Lung (tissue), 12 donors: ENCODE measurements around the gene LTV1. TPM values are rescaled to one million over a fixed set of nuclear protein-coding genes. Genes with fewer than 3 reads are reported as not detected.
A peak's percentile ranks its signal among the peaks of the same experiment; 100 is the strongest.

ENCODE experiments used
- ATAC-seq: fragments of 200-7000 bp; cut with Tn5 transposase; one replicate; pipeline ENCODE4 v1.9.1; 2020; ENCODE audit warnings: moderate number of reproducible peaks; ENCODE audit not compliant: insufficient read depth, low FRiP score
- DNase-seq, 3 donors: peaks; one replicate each; pipeline ENCODE4 v3.0.0-alpha.2; 2013 to 2017
- H3K27ac ChIP-seq, 2 donors: one replicate each; pipeline ENCODE4 v1.5.1; 2013; ENCODE audit warnings: mild to moderate bottlenecking in 2 of 2, moderate library complexity in 2 of 2, control low read depth in 1 of 2, inconsistent platforms in 1 of 2, low read depth in 1 of 2, low read length in 1 of 2
- H3K27me3 ChIP-seq, 3 donors: one replicate each; pipeline ENCODE4 v1.5.1; 2013; ENCODE audit warnings: low read length in 2 of 3; ENCODE audit not compliant: control insufficient read depth in 3 of 3, insufficient read depth in 3 of 3
- H3K36me3 ChIP-seq, 4 donors: one replicate each; pipeline ENCODE4 v1.5.1; 2013; ENCODE audit warnings: low read length in 4 of 4, mild to moderate bottlenecking in 1 of 4, moderate library complexity in 1 of 4; ENCODE audit not compliant: control insufficient read depth in 4 of 4, insufficient read depth in 4 of 4
- H3K4me1 ChIP-seq, 5 donors: one replicate each; pipeline ENCODE4 v1.5.1; 2013; ENCODE audit warnings: low read length in 5 of 5, mild to moderate bottlenecking in 2 of 5, moderate library complexity in 1 of 5; ENCODE audit not compliant: control insufficient read depth in 5 of 5, insufficient read depth in 5 of 5
- H3K4me3 ChIP-seq: one replicate; pipeline ENCODE4 v1.5.1; 2013; ENCODE audit warnings: mild to moderate bottlenecking, control low read depth, moderate library complexity
- H3K9ac ChIP-seq, 2 donors: one replicate each; pipeline ENCODE4 v1.5.1; 2013; ENCODE audit warnings: low read length in 2 of 2, control low read depth in 1 of 2; ENCODE audit not compliant: insufficient read depth in 1 of 2
- H3K9me3 ChIP-seq, 4 donors: one replicate each; pipeline ENCODE4 v1.5.1; 2013; ENCODE audit warnings: low read length in 3 of 4, mild to moderate bottlenecking in 1 of 4, moderate library complexity in 1 of 4; ENCODE audit not compliant: control insufficient read depth in 4 of 4, insufficient read depth in 3 of 4
- CTCF ChIP-seq: IDR thresholded peaks from 2 replicates; pipeline ENCODE4 v1.5.1; 2012; ENCODE audit warnings: mild to moderate bottlenecking; ENCODE audit errors: control extremely low read depth, extremely low read depth
- WGBS, 2 donors: extraction: QIAGEN DNeasy Blood & Tissue Kit; methylation state at CpG; one replicate each; pipeline ENCODE4 v1.1.7; 2013; 5-methylcytosine and 5-hydroxymethylcytosine counted together
- polyA plus RNA-seq, 2 donors: library from polyadenylated mRNA; stranded (reverse); fragments of 200-250 nt; gene quantifications; one replicate each; pipeline ENCODE4 v1.2.1, GENCODE V29; 2013
- total RNA-seq, 2 donors: library from RNA; depleted of rRNA in 1 of 2; stranded (reverse); fragments of >200 nt in 1 of 2; gene quantifications; one replicate each; pipeline ENCODE4 v1.2.1, GENCODE V29; 2014 to 2021
- donor health status: control.
- donor health status: control.
- donor health status: Bipolar disorder and iron deficiency.
- donor health status: healthy.
- donor health status: DM: yes; HTN: yes; CAD: no.

LTV1 gene
- total and polyA plus RNA-seq, 4 donors = 15.6 to 31.9 (median 26.4) TPM

- no peak for DNase-seq
- no peak for ATAC-seq
- Histone ChIP-seq H3K9me3 (peaks cover 0 to 3% (median 1%) of the 10 kb centered on the region in 4 donors), H3K27ac (no peak overlapping the region), H3K9ac (no peak overlapping the region), H3K4me1 (no peaks in the 10 kb centered on the region), H3K27me3 (no peaks in the 10 kb centered on the region), H3K36me3 (no peaks in the 10 kb centered on the region), H3K4me3 (no peak overlapping the region)
- no peak for TF ChIP-seq CTCF
- WGBS, 2 donors = 94% methylated on average over 3 of the region's 3 CpGs; no CpG with 5 or more reads in 1 of the 2 donors
Observed at GRCh38 chr6:143878272-143878760, 35.2 kb downstream of the LTV1 start.

GRCh38 chr6:143880412-143880811, 37.3 kb downstream of the LTV1 start:
- Histone ChIP-seq H3K27ac (no peak overlapping the region), H3K27me3 (no peaks in the 10 kb centered on the region), H3K9ac (no peak overlapping the region), H3K4me3 (no peak overlapping the region), H3K9me3 (peaks cover 0 to 3% (median 1%) of the 10 kb centered on the region in 4 donors), H3K36me3 (no peaks in the 10 kb centered on the region), H3K4me1 (peaks cover 0 to 10% (median 0%) of the 10 kb centered on the region in 5 donors)
- 88 to 92% methylated on average over 2 of the region's 2 CpGs for WGBS, 2 donors
- TF ChIP-seq CTCF = no peak
- no peak for ATAC-seq
- no peak for DNase-seq

- peak in 1 of 3 donors; percentile 15 for DNase-seq
- no peak for TF ChIP-seq CTCF
- ATAC-seq = no peak
- H3K9me3 ChIP-seq = peaks cover 0 to 3% (median 1%) of the 10 kb centered on the region in 4 donors
- peaks cover 0 to 10% (median 0%) of the 10 kb centered on the region in 5 donors for H3K4me1 ChIP-seq
- no peak overlapping the region for H3K4me3 ChIP-seq
- no peaks in the 10 kb centered on the region for H3K27me3 ChIP-seq
- no peak overlapping the region for H3K27ac ChIP-seq
- 79 to 88% methylated on average over 2 of the region's 2 CpGs for WGBS, 2 donors
- H3K36me3 ChIP-seq = peaks cover 0 to 3% (median 0%) of the 10 kb centered on the region in 4 donors
- H3K9ac ChIP-seq = no peak overlapping the region
Observed at GRCh38 chr6:143882401-143882930, 39.3 kb downstream of the LTV1 start.
